Measurements from ENCODE around the gene CALCB. TPM values are rescaled to one million over a fixed set of nuclear protein-coding genes. Genes with fewer than 3 reads are reported as not detected.

The CALCB gene
- total and polyA plus RNA-seq, 4 donors, result 0.02 to 1.2 (median 0.39) TPM

DNA sequence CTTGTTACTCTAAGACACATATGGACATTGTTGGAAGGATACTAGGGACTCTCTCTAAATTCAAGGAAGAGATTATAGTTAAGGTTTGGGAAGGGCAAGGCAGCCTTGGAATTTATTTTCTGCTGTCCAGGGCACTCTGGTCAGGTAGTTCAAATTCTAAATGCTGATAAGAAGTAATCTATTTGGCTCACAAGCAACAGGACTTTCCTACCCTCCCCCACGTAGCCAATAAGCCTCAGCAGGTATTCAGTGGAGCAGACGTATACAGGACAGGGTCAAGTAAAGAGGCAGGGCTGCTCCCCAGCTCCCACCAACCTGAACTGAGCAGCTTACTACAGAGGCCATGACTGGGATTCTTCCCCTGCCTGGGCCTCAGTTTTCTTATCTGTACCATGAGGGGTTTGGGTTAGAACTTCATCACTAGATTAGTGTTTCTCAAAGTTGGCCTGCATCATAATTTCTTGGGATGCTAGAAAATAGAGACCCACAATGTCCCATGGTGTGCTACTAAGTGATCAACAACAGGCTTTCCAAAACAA, 35.3 kb downstream of the CALCB start:
- Histone ChIP-seq H3K9ac (ENCODE audit: low read depth in 1 of 2, low read length in 2 of 2) (no peak overlapping the region), H3K36me3 (ENCODE audit: control insufficient read depth in 4 of 4, insufficient read depth in 3 of 4, low read depth in 1 of 4, low read length in 3 of 4) (no peaks in the 10 kb centered on the region), H3K4me3 (ENCODE audit: low read depth in 1 of 3, low read length in 3 of 3) (no peak overlapping the region), H3K9me3 (ENCODE audit: control insufficient read depth in 4 of 4, low read length in 3 of 4) (no peaks in the 10 kb centered on the region), H3K4me1 (ENCODE audit: control insufficient read depth in 4 of 4, insufficient read depth in 4 of 4, low read length in 3 of 4) (no peaks in the 10 kb centered on the region), H3K27ac (ENCODE audit: low read depth in 1 of 2, low read length in 2 of 2) (no peak overlapping the region), H3K27me3 (ENCODE audit: control insufficient read depth in 4 of 4, insufficient read depth in 4 of 4, low read length in 3 of 4) (no peaks in the 10 kb centered on the region)
- 62% methylated on average over 2 of the region's 2 CpGs for WGBS
- no peak for DNase-seq (ENCODE audit: low spot score)
- no peak for TF ChIP-seq HNF4A (conservative IDR thresholded peaks at IDR 0.05)
- TF ChIP-seq HNF4G (IDR thresholded peaks at IDR 0.05), result no peak
- no peak for TF ChIP-seq TAF1 (conservative IDR thresholded peaks at IDR 0.05)
- TF ChIP-seq, protein P1, sequence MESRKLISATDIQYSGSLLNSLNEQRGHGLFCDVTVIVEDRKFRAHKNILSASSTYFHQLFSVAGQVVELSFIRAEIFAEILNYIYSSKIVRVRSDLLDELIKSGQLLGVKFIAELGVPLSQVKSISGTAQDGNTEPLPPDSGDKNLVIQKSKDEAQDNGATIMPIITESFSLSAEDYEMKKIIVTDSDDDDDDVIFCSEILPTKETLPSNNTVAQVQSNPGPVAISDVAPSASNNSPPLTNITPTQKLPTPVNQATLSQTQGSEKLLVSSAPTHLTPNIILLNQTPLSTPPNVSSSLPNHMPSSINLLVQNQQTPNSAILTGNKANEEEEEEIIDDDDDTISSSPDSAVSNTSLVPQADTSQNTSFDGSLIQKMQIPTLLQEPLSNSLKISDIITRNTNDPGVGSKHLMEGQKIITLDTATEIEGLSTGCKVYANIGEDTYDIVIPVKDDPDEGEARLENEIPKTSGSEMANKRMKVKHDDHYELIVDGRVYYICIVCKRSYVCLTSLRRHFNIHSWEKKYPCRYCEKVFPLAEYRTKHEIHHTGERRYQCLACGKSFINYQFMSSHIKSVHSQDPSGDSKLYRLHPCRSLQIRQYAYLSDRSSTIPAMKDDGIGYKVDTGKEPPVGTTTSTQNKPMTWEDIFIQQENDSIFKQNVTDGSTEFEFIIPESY (IDR thresholded peaks at IDR 0.05), result no peak
- TF ChIP-seq NR2F2 (IDR thresholded peaks at IDR 0.05), result no peak
- no peak for TF ChIP-seq SP1 (IDR thresholded peaks at IDR 0.05)
- no peak for TF ChIP-seq FOXA2 (IDR thresholded peaks at IDR 0.05)
- TF ChIP-seq, protein P2, sequence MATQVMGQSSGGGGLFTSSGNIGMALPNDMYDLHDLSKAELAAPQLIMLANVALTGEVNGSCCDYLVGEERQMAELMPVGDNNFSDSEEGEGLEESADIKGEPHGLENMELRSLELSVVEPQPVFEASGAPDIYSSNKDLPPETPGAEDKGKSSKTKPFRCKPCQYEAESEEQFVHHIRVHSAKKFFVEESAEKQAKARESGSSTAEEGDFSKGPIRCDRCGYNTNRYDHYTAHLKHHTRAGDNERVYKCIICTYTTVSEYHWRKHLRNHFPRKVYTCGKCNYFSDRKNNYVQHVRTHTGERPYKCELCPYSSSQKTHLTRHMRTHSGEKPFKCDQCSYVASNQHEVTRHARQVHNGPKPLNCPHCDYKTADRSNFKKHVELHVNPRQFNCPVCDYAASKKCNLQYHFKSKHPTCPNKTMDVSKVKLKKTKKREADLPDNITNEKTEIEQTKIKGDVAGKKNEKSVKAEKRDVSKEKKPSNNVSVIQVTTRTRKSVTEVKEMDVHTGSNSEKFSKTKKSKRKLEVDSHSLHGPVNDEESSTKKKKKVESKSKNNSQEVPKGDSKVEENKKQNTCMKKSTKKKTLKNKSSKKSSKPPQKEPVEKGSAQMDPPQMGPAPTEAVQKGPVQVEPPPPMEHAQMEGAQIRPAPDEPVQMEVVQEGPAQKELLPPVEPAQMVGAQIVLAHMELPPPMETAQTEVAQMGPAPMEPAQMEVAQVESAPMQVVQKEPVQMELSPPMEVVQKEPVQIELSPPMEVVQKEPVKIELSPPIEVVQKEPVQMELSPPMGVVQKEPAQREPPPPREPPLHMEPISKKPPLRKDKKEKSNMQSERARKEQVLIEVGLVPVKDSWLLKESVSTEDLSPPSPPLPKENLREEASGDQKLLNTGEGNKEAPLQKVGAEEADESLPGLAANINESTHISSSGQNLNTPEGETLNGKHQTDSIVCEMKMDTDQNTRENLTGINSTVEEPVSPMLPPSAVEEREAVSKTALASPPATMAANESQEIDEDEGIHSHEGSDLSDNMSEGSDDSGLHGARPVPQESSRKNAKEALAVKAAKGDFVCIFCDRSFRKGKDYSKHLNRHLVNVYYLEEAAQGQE (IDR thresholded peaks at IDR 0.05), result no peak
- TF ChIP-seq GABPA (IDR thresholded peaks at IDR 0.05 in 1 of 2, conservative IDR thresholded peaks at IDR 0.05 in 1 of 2), result no peak
- TF ChIP-seq RAD21 (IDR thresholded peaks at IDR 0.05), result no peak
- TF ChIP-seq JUND (IDR thresholded peaks at IDR 0.05), result no peak

DNA sequence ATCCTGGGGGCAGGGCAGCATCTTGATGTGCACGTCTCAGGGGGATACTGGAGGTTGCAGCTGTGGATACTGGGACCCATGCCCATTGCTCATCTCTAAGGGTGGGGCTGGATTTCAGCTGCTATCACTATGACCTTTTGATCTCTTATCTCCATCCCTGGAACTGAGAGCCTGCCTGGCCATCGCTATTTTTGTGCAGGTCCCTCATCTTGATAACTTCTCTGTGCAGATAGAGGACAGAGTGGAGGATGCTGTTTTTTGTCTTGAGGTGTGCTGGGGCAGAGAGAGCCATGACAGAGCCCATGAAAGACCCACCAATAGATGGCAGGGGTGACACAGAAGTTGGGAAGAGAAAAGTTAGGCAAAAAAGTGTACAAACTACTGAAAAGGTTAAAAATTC, 36.2 kb downstream of the CALCB start:
- H3K36me3 ChIP-seq (ENCODE audit: control insufficient read depth in 4 of 4, insufficient read depth in 3 of 4, low read depth in 1 of 4, low read length in 3 of 4), result no peaks in the 10 kb centered on the region
- H3K27ac ChIP-seq (ENCODE audit: low read depth in 1 of 2, low read length in 2 of 2), result no peak overlapping the region
- 78% methylated on average over 2 of the region's 2 CpGs for WGBS
- no peak overlapping the region for H3K4me3 ChIP-seq (ENCODE audit: low read depth in 1 of 3, low read length in 3 of 3)
- peaks cover 0 to 4% (median 0%) of the 10 kb centered on the region in 4 donors for H3K4me1 ChIP-seq (ENCODE audit: control insufficient read depth in 4 of 4, insufficient read depth in 4 of 4, low read length in 3 of 4)
- H3K9me3 ChIP-seq (ENCODE audit: control insufficient read depth in 4 of 4, low read length in 3 of 4), result no peaks in the 10 kb centered on the region
- no peaks in the 10 kb centered on the region for H3K27me3 ChIP-seq (ENCODE audit: control insufficient read depth in 4 of 4, insufficient read depth in 4 of 4, low read length in 3 of 4)
- no peak for DNase-seq (ENCODE audit: low spot score)
- no peak for TF ChIP-seq SP1 (IDR thresholded peaks at IDR 0.05)
- no peak for TF ChIP-seq FOXA1 (IDR thresholded peaks at IDR 0.05)
- no peak for TF ChIP-seq FOXA2 (IDR thresholded peaks at IDR 0.05)
- no peak for TF ChIP-seq YY1 (IDR thresholded peaks at IDR 0.05)
- TF ChIP-seq, protein P3, sequence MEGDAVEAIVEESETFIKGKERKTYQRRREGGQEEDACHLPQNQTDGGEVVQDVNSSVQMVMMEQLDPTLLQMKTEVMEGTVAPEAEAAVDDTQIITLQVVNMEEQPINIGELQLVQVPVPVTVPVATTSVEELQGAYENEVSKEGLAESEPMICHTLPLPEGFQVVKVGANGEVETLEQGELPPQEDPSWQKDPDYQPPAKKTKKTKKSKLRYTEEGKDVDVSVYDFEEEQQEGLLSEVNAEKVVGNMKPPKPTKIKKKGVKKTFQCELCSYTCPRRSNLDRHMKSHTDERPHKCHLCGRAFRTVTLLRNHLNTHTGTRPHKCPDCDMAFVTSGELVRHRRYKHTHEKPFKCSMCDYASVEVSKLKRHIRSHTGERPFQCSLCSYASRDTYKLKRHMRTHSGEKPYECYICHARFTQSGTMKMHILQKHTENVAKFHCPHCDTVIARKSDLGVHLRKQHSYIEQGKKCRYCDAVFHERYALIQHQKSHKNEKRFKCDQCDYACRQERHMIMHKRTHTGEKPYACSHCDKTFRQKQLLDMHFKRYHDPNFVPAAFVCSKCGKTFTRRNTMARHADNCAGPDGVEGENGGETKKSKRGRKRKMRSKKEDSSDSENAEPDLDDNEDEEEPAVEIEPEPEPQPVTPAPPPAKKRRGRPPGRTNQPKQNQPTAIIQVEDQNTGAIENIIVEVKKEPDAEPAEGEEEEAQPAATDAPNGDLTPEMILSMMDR (IDR thresholded peaks at IDR 0.05; ENCODE audit: low read depth, low read length, missing input control), result no peak
- TF ChIP-seq TAF1 (conservative IDR thresholded peaks at IDR 0.05), result no peak
- TF ChIP-seq EGR1 (IDR thresholded peaks at IDR 0.05; ENCODE audit: low read depth in 2 of 2), result no peak
- TF ChIP-seq, protein P4, sequence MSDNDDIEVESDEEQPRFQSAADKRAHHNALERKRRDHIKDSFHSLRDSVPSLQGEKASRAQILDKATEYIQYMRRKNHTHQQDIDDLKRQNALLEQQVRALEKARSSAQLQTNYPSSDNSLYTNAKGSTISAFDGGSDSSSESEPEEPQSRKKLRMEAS (IDR thresholded peaks at IDR 0.05), result no peak
- TF ChIP-seq HNF4A (conservative IDR thresholded peaks at IDR 0.05), result no peak
- TF ChIP-seq GABPA (IDR thresholded peaks at IDR 0.05 in 1 of 2, conservative IDR thresholded peaks at IDR 0.05 in 1 of 2), result no peak
- TF ChIP-seq, protein P5, sequence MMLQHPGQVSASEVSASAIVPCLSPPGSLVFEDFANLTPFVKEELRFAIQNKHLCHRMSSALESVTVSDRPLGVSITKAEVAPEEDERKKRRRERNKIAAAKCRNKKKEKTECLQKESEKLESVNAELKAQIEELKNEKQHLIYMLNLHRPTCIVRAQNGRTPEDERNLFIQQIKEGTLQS (IDR thresholded peaks at IDR 0.05), result no peak
- TF ChIP-seq, protein P1 (IDR thresholded peaks at IDR 0.05), result no peak
- no peak overlapping the region for H3K9ac ChIP-seq (ENCODE audit: low read depth in 1 of 2, low read length in 2 of 2)

Data from liver (tissue), 9 donors.